H1 (cell line): ENCODE results near the gene RPS26. TPM values are rescaled to one million over a fixed set of nuclear protein-coding genes. Genes with fewer than 3 reads are reported as not detected.

Experiments
- CTCF ChIA-PET: fragments of 300-600 bp; sonication (Branson Sonifier 250); formaldehyde crosslinking; loops from one replicate; lab custom pipeline; 2021; ENCODE audit not compliant: partially characterized antibody; lab: Charles Lee
- POLR2A ChIA-PET: fragments of 300-600 bp; sonication (Branson Sonifier 250); formaldehyde crosslinking; loops from one replicate; lab custom pipeline; 2021; ENCODE audit warnings: inconsistent platforms; ENCODE audit not compliant: partially characterized antibody; lab: Charles Lee
- DNase-seq, 2 experiments: peaks; one replicate each; pipeline versions ENCODE4 v3.0.0 to v3.0.0-alpha.2; 2010 to 2022; ENCODE audit warnings: low spot score in 2 of 2, low read depth in 1 of 2, mixed read lengths in 1 of 2
- FAIRE-seq: peaks from 2 replicates; lab custom pipeline; 2011; peaks lifted over from hg19 to GRCh38; lab: Jason Lieb, UNC
- H2AFZ ChIP-seq: 2 replicates; pipeline ENCODE4 v1.8.1; 2012; ENCODE audit warnings: low read length, inconsistent platforms
- H2AK5ac ChIP-seq: 2 replicates; pipeline ENCODE4 v1.6.1; 2013; ENCODE audit warnings: low read depth, low read length
- H2BK120ac ChIP-seq: replicated peaks from 2 replicates; pipeline ENCODE3; 2013; ENCODE audit warnings: low read depth, low read length, inconsistent platforms
- H2BK12ac ChIP-seq: 2 replicates; pipeline ENCODE4 v1.6.1; 2013; ENCODE audit warnings: low read depth, low read length
- H2BK15ac ChIP-seq: 2 replicates; pipeline ENCODE4 v1.6.1; 2013; ENCODE audit warnings: low read length
- H2BK20ac ChIP-seq: 2 replicates; pipeline ENCODE4 v1.6.1; 2013; ENCODE audit warnings: low read length
- H2BK5ac ChIP-seq: 2 replicates; pipeline ENCODE4 v1.6.1; 2013; ENCODE audit warnings: low read depth, low read length
- H3K14ac ChIP-seq: 2 replicates; pipeline ENCODE4 v1.6.1; 2013; ENCODE audit warnings: inconsistent platforms; ENCODE audit not compliant: insufficient read length
- H3K18ac ChIP-seq: 2 replicates; pipeline ENCODE4 v1.6.1; 2013; ENCODE audit warnings: low read length; ENCODE audit errors: extremely low read depth
- H3K23ac ChIP-seq: 2 replicates; pipeline ENCODE4 v1.6.1; 2013; ENCODE audit warnings: inconsistent platforms; ENCODE audit not compliant: insufficient read length
- H3K23me2 ChIP-seq: 2 replicates; pipeline ENCODE4 v1.6.1; 2013; ENCODE audit warnings: low read depth, low read length
- H3K27ac ChIP-seq: 2 replicates; pipeline ENCODE4 v1.6.1; 2011; ENCODE audit warnings: low read depth, low read length, inconsistent platforms
- H3K27me3 ChIP-seq, 4 experiments: replicated peaks in 1 of 4; 1 replicate in 1 of 4; 2 replicates in 3 of 4; pipeline versions ENCODE4 v1.6.1 to v1.8.1; 2011 to 2013; ENCODE audit warnings: low read length in 3 of 4, mild to moderate bottlenecking in 3 of 4, inconsistent platforms in 2 of 4, mixed read lengths in 2 of 4, moderate library complexity in 1 of 4; ENCODE audit not compliant: control insufficient read depth in 3 of 4, insufficient read depth in 3 of 4; ENCODE audit errors: extremely low read depth in 1 of 4
- H3K36me3 ChIP-seq, 4 experiments: 2 replicates each; pipeline versions ENCODE4 v1.6.1 to v1.8.1; 2011 to 2013; ENCODE audit warnings: mild to moderate bottlenecking in 4 of 4, low read length in 3 of 4, moderate library complexity in 2 of 4, control low read depth in 1 of 4, inconsistent platforms in 1 of 4; ENCODE audit not compliant: insufficient read depth in 4 of 4, control insufficient read depth in 2 of 4
- H3K4ac ChIP-seq: replicated peaks from 2 replicates; pipeline ENCODE3; 2013; ENCODE audit warnings: low read length, low read depth, mixed read lengths, inconsistent platforms; ENCODE audit not compliant: insufficient read length
- H3K4me1 ChIP-seq, 4 experiments: replicated peaks in 1 of 4; 1 replicate in 1 of 4; 2 replicates in 3 of 4; pipeline versions ENCODE4 v1.6.1 to v1.8.1; 2011 to 2013; ENCODE audit warnings: low read length in 3 of 4, inconsistent platforms in 2 of 4, mixed read lengths in 1 of 4; ENCODE audit not compliant: insufficient read depth in 4 of 4, control insufficient read depth in 3 of 4
- H3K4me2 ChIP-seq, 2 experiments: 2 replicates each; pipeline versions ENCODE4 v1.6.1 to v1.8.1; 2011 to 2013; ENCODE audit warnings: low read depth in 2 of 2, low read length in 2 of 2, control low read depth in 1 of 2, inconsistent platforms in 1 of 2, mild to moderate bottlenecking in 1 of 2; ENCODE audit not compliant: insufficient read depth in 1 of 2
- H3K4me3 ChIP-seq, 4 experiments: fragments of 200-600, 300-600 bp in 1 of 4; sonication (generic), shearing (Covaris generic), sonication (Bioruptor Twin) in 1 of 4; 2 replicates each; pipeline versions ENCODE4 v1.5.1 to v1.8.1; 2011 to 2016; ENCODE audit warnings: low read length in 4 of 4, low read depth in 3 of 4, control low read depth in 2 of 4, inconsistent platforms in 2 of 4, mild to moderate bottlenecking in 2 of 4, mixed read lengths in 1 of 4, moderate library complexity in 1 of 4; ENCODE audit not compliant: insufficient read depth in 2 of 4; ENCODE audit errors: extremely low read depth in 1 of 4
- H3K56ac ChIP-seq: replicated peaks from 2 replicates; pipeline ENCODE3; 2013; ENCODE audit warnings: low read depth, mild to moderate bottlenecking, mixed read lengths, low read length, inconsistent platforms; ENCODE audit not compliant: insufficient read length
- H3K79me1 ChIP-seq: 2 replicates; pipeline ENCODE4 v1.6.1; 2013; ENCODE audit warnings: low read depth, low read length, control low read depth
- H3K79me2 ChIP-seq, 2 experiments: 2 replicates each; pipeline versions ENCODE4 v1.6.1 to v1.8.1; 2012 to 2013; ENCODE audit warnings: low read length in 2 of 2, mild to moderate bottlenecking in 2 of 2, inconsistent platforms in 1 of 2; ENCODE audit not compliant: insufficient read depth in 2 of 2, control insufficient read depth in 1 of 2
- H3K9ac ChIP-seq, 4 experiments: replicated peaks in 1 of 4; 1 replicate in 1 of 4; 2 replicates in 3 of 4; pipeline versions ENCODE4 v1.6.1 to v1.8.1; 2011 to 2013; ENCODE audit warnings: low read depth in 3 of 4, low read length in 3 of 4, control low read depth in 2 of 4, mild to moderate bottlenecking in 2 of 4, moderate library complexity in 2 of 4, inconsistent platforms in 1 of 4; ENCODE audit errors: extremely low read depth in 1 of 4
- H3K9me3 ChIP-seq, 2 experiments: 2 replicates each; pipeline versions ENCODE4 v1.6.1 to v1.8.1; 2012 to 2013; ENCODE audit warnings: mild to moderate bottlenecking in 2 of 2, moderate library complexity in 2 of 2, control low read depth in 1 of 2, inconsistent platforms in 1 of 2, low read depth in 1 of 2, low read length in 1 of 2, mixed read lengths in 1 of 2; ENCODE audit not compliant: insufficient read depth in 2 of 2
- H4K20me1 ChIP-seq, 2 experiments: replicated peaks in 1 of 2; 2 replicates each; pipeline versions ENCODE3 to v1.8.1; 2011 to 2013; ENCODE audit warnings: inconsistent platforms in 2 of 2, low read length in 2 of 2, mild to moderate bottlenecking in 1 of 2; ENCODE audit not compliant: insufficient read depth in 2 of 2, control insufficient read depth in 1 of 2
- H4K5ac ChIP-seq: 2 replicates; pipeline ENCODE4 v1.6.1; 2013; ENCODE audit warnings: low read length, low read depth, mixed read lengths, inconsistent platforms; ENCODE audit not compliant: insufficient read length
- H4K8ac ChIP-seq: 2 replicates; pipeline ENCODE4 v1.8.0; 2013; ENCODE audit warnings: mild to moderate bottlenecking, moderate library complexity, low read length, inconsistent platforms; ENCODE audit not compliant: insufficient read depth; ENCODE audit errors: extremely low read depth
- H4K91ac ChIP-seq: replicated peaks from 2 replicates; pipeline ENCODE3; 2013; ENCODE audit warnings: low read length, mixed read lengths, inconsistent platforms; ENCODE audit not compliant: insufficient read length
- CEBPB ChIP-seq: IDR thresholded peaks from 2 replicates; pipeline ENCODE4 v1.6.1; 2012; ENCODE audit warnings: low read depth, low read length
- EZH2 ChIP-seq: fragments of 200-600 bp; sonication (generic); IDR thresholded peaks from 2 replicates; pipeline ENCODE4 v1.7.1; 2012; ENCODE audit warnings: low read depth, mild to moderate bottlenecking, moderate library complexity, low read length, inconsistent platforms; ENCODE audit not compliant: severe bottlenecking
- RNF2 ChIP-seq: fragments of 200-900, 300-1000 bp; sonication (generic); IDR thresholded peaks from 2 replicates; pipeline ENCODE4 v1.7.1; 2016; ENCODE audit warnings: borderline replicate concordance, low read depth, mild to moderate bottlenecking, antibody characterized with exemption, low read length; ENCODE audit not compliant: poor library complexity, severe bottlenecking; ENCODE audit errors: missing control alignments
- SP4 ChIP-seq: IDR thresholded peaks from 2 replicates; pipeline ENCODE4 v1.6.1; 2012; ENCODE audit warnings: low read length, inconsistent platforms
- WGBS, 2 experiments: shearing (Covaris generic) in 1 of 2; methylation state at CpG; one replicate each; pipeline versions ENCODE4 v1.1.6 to v1.1.7; 2013 to 2015; ENCODE audit warnings: low lambda C conversion rate in 2 of 2, mixed read lengths in 2 of 2, inconsistent platforms in 1 of 2, low coverage in 1 of 2, missing lambda C conversion rate in 1 of 2; ENCODE audit not compliant: insufficient replicate concordance in 2 of 2, insufficient coverage in 1 of 2, insufficient read length in 1 of 2; ENCODE audit errors: extremely low coverage in 1 of 2, missing lambda C conversion rate in 1 of 2; 5-methylcytosine and 5-hydroxymethylcytosine counted together
- polyA plus RNA-seq, 7 experiments: library from polyadenylated mRNA; depleted of rRNA in 3 of 7; stranded (reverse) in 5 of 7; unstranded in 2 of 7; fragments of >200 nt in 5 of 7; fragments of 200-250 nt in 2 of 7; gene quantifications; 1 replicate in 5 of 7; 2 replicates in 1 of 7; 4 replicates in 1 of 7; pipeline versions ENCODE4 v1.2.1 to v1.2.3, GENCODE V29; 2011 to 2013; ENCODE audit warnings: missing spikeins in 2 of 7, mixed read lengths in 2 of 7
- total RNA-seq: library from RNA; stranded (reverse); fragmentation: NEBNext Ultra II Directional; extraction: Animal tissue kit (Norgen Biotek cat#: 25700); gene quantifications from 2 replicates; pipeline ENCODE4 v1.2.1, GENCODE V29; 2021

The RPS26 gene
- total and polyA plus RNA-seq, 2 of the 8 experiments (the other 6 are each of a cell fraction or from before 2014, with no cell fraction given), result 53.4 to 1,922 TPM

DNA sequence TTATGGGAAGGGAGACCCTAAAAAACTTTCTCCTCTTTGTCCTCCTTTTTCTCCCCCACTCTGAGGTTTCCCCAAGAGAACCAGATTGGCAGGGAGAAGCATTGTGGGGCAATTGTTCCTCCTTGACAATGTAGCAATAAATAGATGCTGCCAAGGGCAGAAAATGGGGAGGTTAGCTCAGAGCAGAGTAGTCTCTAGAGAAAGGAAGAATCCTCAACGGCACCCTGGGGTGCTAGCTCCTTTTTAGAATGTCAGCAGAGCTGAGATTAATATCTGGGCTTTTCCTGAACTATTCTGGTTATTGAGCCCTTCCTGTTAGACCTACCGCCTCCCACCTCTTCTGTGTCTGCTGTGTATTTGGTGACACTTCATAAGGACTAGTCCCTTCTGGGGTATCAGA is 4.6 kb upstream of the RPS26 start:
- Histone ChIP-seq H3K4me1 (peaks cover 0 to 3% (median 0%) of the 10 kb centered on the region in 4 experiments; a peak in 1 of 7 replicates), H3K27me3 (no peaks in the 10 kb centered on the region), H2AK5ac (no peak overlapping the region), H3K9ac (no peak overlapping the region), H3K4me3 (no peak overlapping the region), H2BK20ac (no peak overlapping the region)
- TF ChIP-seq SP4 (no peak), CEBPB (no peak), EZH2 (no peak), RNF2 (no peak)
- TF ChIP-seq, all 59 proteins: peak for 0
- H3K56ac ChIP-seq, result no peak overlapping the region
- no peaks in the 10 kb centered on the region; the same call in 1 of the 2 replicates for H3K79me1 ChIP-seq
- no peak overlapping the region for H2BK12ac ChIP-seq
- no peak overlapping the region for H4K91ac ChIP-seq
- H3K14ac ChIP-seq, result no peak overlapping the region
- H4K8ac ChIP-seq, result no peak overlapping the region
- no peaks in the 10 kb centered on the region for H4K20me1 ChIP-seq
- H2AFZ ChIP-seq, result no peak overlapping the region
- no peak overlapping the region for H3K4ac ChIP-seq
- H2BK15ac ChIP-seq, result no peak overlapping the region
- H3K23ac ChIP-seq, result no peak overlapping the region
- ChIA-PET POLR2A (interaction anchor here (0.8 to 5.2 kb wide), 7 partner anchors 8 to 80 kb away, joined by 3 to 46 read pairs (median 3); partner anchors contain the start of genes ERBB3, IKZF4 and ZC3H10), CTCF (interaction anchor here (0.5 to 5.1 kb wide), 4 partner anchors 7 to 1036 kb away, joined by 3 to 54 read pairs (median 4); partner anchors contain the start of gene SUOX)
- DNase-seq (no peak), FAIRE-seq (no peak)
- H3K9me3 ChIP-seq, result no peaks in the 10 kb centered on the region; a peak in 1 of 4 replicates
- no peak overlapping the region for H3K18ac ChIP-seq
- H2BK120ac ChIP-seq, result no peak overlapping the region
- WGBS, 2 experiments, result 96% methylated on average over 2 of the region's 2 CpGs; no CpG with 5 or more reads in 1 of the 2 experiments
- no peaks in the 10 kb centered on the region for H3K23me2 ChIP-seq
- H3K36me3 ChIP-seq, result peaks cover 8 to 28% (median 21%) of the 10 kb centered on the region in 4 experiments; a peak in 6 of 8 replicates
- H4K5ac ChIP-seq, result no peak overlapping the region
- peaks cover 0 to 2% of the 10 kb centered on the region in 2 experiments; a peak in 2 of 4 replicates for H3K79me2 ChIP-seq
- H3K4me2 ChIP-seq, result no peak overlapping the region
- H2BK5ac ChIP-seq, result no peak overlapping the region
- no peak overlapping the region for H3K27ac ChIP-seq
